Gastroesophageal sphincter (tissue), 3 donors: ENCODE data around the gene GADL1.

Source experiments
- EP300 ChIP-seq: sonication (generic); formaldehyde crosslinking; IDR thresholded peaks from one replicate; pipeline ENCODE4 v1.6.1; 2017; ENCODE audit warnings: antibody characterized with exemption, mild to moderate bottlenecking
- TF ChIP-seq, protein P1 (sequence below), 4 experiments: fragments of 200-600 bp in 2 of 4; fragments of 450-650 bp in 2 of 4; sonication (generic) in 1 of 4; IDR thresholded peaks; one replicate each; pipeline ENCODE4 v1.5.1; 2017 to 2019; ENCODE audit warnings: antibody characterized with exemption in 4 of 4, mild to moderate bottlenecking in 2 of 4, moderate library complexity in 2 of 4

- TF ChIP-seq, protein P1, sequence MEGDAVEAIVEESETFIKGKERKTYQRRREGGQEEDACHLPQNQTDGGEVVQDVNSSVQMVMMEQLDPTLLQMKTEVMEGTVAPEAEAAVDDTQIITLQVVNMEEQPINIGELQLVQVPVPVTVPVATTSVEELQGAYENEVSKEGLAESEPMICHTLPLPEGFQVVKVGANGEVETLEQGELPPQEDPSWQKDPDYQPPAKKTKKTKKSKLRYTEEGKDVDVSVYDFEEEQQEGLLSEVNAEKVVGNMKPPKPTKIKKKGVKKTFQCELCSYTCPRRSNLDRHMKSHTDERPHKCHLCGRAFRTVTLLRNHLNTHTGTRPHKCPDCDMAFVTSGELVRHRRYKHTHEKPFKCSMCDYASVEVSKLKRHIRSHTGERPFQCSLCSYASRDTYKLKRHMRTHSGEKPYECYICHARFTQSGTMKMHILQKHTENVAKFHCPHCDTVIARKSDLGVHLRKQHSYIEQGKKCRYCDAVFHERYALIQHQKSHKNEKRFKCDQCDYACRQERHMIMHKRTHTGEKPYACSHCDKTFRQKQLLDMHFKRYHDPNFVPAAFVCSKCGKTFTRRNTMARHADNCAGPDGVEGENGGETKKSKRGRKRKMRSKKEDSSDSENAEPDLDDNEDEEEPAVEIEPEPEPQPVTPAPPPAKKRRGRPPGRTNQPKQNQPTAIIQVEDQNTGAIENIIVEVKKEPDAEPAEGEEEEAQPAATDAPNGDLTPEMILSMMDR (IDR thresholded peaks at IDR 0.05), result no peak
- TF ChIP-seq EP300, result no peak
Observed at GRCh38 chr3:30908456-30909037, 14.1 kb upstream of the GADL1 start.
